HG03378 (cell line): Measurements from ENCODE around the gene CALD1.

Experiments
- ATAC-seq: cut with Tn5 transposase; IDR thresholded peaks from one replicate; pipeline ENCODE4 v1.9.1; 2021; ENCODE audit warnings: mild to moderate bottlenecking, moderate library complexity; ENCODE audit not compliant: unreplicated experiment

The CALD1 gene

DNA sequence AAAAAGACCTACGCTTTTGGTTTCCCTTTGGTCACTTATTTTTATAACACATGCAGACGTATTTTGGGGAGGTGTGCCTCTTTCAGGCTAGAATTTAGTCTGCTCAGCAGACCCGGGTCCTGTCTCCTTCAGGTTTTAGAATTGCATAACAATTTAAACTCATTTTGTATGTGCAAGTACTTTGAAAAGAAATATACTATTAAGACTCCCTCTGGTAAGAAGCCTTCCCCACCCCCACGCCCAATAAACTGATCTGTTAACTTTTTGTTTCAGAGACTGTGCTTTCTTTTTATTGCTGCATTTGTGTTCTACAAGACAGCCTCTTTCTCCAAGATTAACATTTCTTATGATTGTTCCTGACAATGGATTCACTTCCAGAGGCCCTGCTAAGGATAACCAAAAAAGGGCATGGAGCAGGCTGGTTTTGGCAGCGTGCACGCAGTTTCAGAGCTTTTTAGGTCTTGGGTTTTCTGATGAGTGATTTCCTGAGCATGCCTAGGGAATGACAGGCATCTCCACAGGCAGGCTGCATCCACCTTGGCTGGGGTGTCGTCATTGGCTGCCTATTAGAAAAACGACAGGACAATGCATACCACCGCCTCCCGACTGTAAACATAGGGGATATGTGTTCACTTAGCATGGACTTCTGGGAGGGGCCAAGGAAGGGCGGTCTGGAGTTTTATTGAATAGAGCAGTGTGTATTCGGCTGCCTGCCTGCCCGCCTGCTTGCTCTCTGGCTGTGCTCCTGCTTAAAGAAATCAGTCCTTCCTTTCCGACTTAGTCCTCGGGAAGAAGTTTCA lies at the start of gene CALD1:
CALD1 (plus strand) TSS at position 694 of the 800 bp plus-strand sequence. CDS start 88,100 bp downstream, outside the sequence.
- ATAC-seq: no peak

DNA sequence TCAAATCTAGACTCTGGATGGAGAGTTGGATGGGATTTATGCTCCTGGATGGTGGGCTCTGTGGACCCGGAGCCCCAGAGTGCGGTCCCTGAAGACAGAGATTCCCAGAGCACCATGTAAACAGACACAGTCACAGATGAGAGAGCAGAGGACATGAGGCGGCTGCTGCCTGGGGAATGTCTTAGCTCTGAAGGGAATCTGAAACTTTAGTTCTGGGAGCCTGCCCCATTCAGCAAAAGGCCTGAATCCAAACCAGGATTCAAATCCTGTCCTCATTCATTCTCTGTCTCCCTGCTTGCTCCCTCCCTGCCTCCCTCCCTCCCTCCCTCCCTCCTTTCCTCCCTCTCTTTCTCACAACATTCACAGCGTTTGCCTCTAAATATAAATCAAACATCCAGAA lies 49.5 kb upstream of the CALD1 start:
- ATAC-seq: no peak

DNA sequence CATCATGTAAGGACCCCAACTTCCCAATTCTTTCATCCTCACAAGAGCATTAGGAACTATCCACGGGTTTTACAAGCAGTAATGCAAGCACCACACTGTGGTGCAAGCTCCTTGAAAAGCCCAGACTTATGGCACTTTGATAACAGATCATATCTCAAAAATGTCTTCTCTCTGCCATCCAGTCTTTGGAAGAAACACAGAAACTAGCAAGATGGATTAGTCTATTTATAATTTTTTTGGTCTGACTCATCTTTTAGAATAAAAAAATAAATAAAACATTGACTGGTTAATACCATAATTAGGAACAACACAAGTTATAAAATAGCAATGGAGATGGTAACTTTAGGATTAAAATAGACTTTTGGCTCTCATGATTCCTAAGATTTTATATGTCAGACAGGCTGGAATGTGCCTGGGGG lies 49.0 kb upstream of the CALD1 start:
- ATAC-seq: no peak

GRCh38 chr7:134731616-134732015 lies 47.8 kb upstream of the CALD1 start:
- no peak for ATAC-seq

GRCh38 chr7:134732728-134733127 lies 46.7 kb upstream of the CALD1 start:
- ATAC-seq: no peak

- ATAC-seq: no peak
These were observed 43.1 kb upstream of the CALD1 start for GRCh38 chr7:134736381-134736780.

GRCh38 chr7:134737566-134738345 lies 41.7 kb upstream of the CALD1 start:
- no peak for ATAC-seq

DNA sequence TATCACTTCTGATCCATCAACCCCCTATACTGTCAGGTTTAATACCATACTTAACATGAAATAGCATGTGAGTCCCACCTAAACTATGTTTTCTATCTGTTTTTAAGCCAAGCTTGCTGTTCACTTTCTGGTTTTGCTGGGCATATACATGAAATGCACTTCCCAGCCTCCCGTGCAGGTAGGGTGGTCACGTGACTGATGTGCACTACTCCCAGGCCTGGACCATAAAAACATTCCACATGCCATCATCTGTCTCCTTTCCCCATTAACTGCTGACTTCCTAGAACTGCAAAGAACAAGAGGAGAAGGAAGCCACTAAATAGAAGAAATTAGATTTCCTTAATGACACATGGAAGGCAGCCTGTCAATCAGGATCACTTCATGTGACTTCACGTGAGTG lies 40.1 kb upstream of the CALD1 start:
- ATAC-seq: no peak

GRCh38 chr7:134740376-134740775 lies 39.1 kb upstream of the CALD1 start:
- ATAC-seq: no peak

DNA sequence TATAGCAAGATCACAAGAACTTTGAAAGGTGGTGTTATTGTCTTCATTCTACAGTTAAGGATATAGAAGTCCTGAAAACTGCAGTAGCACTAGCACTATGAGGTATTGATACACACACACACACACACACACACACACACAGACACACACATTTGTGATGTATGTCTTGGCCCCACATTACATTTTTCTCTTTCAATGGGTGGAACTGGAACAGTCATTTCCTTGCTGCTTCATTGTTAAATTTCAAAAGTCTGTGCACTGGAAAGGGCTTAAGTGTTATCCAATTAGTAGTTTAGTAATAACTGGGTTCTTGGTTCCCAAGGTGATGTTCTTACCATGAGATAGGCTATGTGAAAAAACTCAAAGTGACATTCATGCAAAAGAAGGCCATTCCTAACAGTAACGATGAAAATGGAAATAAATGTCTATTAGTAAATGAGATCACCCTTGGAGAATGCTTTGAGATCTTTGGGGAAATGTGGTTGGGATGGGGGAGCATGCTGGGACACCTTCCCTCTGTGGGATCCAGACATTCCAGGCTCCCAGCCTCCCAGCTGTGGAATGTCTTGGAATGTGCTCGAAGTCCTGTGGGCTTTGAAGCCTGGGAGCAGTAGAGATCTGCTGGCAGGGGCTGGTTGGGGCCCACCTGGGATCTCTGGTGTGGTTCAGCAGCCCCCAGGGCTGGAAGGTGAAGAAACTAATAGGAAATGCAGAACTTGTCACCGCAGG lies 37.4 kb upstream of the CALD1 start:
- ATAC-seq: no peak

DNA sequence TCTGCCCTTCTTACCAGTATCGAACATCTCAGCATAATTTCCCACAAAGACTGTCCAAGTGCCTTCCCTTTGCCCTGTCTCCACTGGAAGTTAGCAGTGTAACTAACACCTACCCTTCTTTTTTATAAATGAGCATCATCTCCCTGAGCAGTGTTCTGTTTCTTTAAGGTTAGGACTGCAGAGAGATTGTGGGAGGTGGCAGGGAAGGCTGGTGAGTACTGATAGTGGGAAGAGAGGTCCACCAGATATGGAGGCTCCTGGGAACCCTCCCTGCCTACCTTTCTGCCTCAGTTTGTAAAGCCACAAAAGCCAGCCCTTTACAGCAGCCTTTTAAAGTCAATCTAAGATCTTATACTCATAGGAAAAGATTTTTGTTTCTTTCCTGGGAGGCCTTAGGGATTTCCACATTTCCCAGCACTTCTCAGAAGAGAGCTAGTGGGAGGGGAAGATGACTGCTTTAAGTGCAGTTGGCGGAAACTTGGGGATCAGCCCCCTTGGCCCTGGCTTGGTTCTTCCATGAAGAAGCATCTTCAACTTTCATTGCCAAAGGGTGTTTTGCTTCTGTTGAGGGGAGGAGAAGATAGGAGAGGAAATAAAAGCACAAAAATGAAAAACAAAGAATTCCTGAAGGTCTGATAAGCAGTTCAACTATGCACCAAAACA lies 36.6 kb upstream of the CALD1 start:
- ATAC-seq: no peak

DNA sequence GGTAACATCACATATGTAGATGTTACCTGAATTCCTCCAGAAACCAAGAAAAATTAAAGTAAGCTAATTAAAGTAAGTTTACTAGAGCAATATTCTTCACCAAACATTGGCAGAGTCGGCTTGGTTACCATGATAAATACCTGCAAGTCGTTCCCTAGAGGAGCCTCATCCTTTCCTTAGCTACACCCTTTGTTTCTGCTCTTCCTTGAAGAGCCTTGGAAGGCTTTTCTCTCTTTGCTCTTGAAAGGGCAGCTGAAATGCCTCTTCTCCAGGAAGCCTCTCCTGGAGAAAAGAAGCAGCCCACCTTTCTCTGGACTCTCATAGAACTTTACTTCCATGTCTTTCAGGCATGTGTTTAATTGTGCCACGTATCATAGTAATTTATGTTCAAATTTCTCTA lies 34.9 kb upstream of the CALD1 start:
- no peak for ATAC-seq

GRCh38 chr7:134747326-134747725 lies 32.1 kb upstream of the CALD1 start:
- no peak for ATAC-seq

DNA sequence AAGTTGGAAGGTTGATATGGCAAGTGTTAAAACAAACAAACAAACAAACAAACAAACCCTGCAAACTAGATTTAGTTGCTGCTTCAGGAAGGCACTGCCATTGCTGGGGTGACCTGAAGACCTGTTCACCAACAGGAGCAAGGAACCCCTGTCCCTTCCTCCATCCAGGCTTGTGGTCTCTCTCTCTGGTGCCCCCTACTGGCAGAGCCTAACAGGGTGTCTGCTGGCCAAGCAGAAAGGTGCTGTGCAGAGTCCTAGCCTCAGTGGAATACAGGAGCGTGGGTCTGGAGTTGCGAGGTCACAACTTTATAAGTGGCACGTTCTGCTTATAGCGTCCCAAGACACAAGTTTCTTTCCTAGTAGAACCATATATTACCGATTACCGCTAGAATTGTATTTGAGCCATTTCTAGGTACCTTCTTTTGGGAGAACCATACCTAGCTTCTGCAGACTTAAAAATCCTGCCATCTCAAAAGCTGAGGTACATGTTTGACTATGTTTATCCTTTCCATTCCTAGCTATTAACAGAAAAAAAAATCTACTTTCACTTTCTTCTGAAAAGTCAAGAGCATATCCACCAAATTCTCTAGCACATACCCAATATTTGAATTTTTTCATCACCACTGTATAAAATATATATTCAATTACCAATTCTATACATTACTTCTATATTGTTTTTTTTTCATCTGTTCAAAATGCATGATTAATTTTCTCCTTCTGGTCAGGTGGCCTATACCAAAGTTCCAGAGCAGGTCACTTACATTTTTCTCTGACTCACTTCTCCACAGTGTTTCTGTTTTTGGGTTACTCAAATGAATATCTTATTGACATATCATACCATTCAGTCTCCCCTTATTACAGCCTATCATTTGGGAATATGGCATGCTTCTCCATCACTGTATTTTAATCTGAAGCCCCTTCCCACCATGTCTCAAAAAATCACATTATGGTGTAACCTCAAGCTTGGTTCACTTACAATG lies 29.1 kb upstream of the CALD1 start:
- peak; percentile 59 for ATAC-seq

GRCh38 chr7:134752006-134752760 lies 27.3 kb upstream of the CALD1 start:
- ATAC-seq: no peak

DNA sequence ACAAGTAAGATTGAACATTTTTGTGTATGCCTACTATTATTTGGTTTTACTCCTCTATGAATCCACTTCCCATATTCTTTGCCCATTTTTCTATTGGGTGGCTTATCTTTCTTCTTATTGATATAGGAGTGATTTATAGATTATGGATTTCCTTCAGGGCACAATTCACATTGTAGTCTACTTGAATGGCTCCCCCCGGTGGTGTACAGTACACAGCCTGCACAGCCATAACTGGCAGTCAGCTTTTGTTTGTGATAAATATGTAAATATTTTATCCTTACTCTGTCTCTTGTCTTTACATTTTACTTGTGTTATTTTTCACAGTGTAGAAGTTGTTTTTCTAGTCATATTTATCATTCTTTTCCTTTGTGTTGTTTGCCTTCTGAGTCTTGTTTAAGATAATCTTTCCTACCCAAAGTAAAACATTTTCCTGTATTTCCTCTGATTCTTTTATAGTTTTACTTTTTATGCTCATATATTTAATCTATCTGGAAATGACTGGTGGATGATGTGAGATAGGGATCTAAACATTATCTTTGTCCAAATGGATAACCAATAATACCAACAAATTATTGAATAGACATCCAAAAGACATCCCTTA lies 23.9 kb upstream of the CALD1 start:
- no peak for ATAC-seq

DNA sequence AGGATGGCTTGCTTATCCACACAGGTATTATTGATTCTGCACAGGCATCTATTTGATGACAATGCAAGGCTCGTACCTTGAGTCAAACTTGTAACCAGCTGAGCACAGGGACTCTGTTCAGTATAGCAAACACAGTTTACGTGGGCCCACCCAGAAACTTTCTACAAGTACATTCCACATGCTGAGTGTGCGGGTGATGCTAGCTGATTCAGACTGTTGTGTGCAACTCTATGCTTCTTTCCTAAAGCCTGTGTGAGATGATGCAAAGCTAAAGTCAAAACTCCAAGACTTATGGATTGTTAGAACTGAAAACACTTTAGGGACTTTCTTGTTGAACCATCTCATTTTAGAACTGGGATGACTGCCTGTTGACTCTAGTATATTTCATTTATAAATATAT lies 21.5 kb upstream of the CALD1 start:
- ATAC-seq: no peak

DNA sequence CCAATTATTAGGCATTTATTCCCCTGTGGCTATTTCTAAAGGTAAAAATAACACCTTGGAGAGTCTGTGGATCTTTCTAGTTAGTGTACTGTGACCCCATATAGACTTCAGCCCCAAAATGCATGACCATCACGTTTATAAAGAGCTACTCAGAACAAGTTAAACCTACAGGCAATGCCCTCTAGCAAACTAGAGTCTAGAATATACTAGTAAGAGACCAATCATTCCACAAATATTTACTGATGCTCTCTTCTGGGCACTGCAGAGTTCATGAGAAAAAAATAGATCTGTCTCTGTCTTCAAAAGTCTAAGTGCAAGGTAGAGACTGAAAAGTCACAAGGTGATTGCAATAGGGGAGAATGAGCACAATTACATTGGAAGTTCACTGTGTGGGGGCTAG lies 20.5 kb upstream of the CALD1 start:
- ATAC-seq: no peak

GRCh38 chr7:134761266-134761665 lies 18.2 kb upstream of the CALD1 start:
- ATAC-seq: no peak
